Activated CD8-positive, alpha-beta memory T cell treated with anti-CD3 and anti-CD28 coated beads for 36 hours (primary cell): ENCODE results near the gene TNRC18. TPM values are rescaled to one million over a fixed set of nuclear protein-coding genes. Genes with fewer than 3 reads are reported as not detected.

Experiments
- CTCF ChIA-PET: fragments of 350-600 bp; sonication (Branson Sonifier 250); formaldehyde crosslinking; loops from one replicate; lab custom pipeline; 2021; ENCODE audit warnings: antibody characterized with exemption; lab: Charles Lee
- POLR2A ChIA-PET: fragments of 350-600 bp; sonication (Branson Sonifier 250); formaldehyde crosslinking; loops from one replicate; lab custom pipeline; 2021; ENCODE audit warnings: antibody characterized with exemption; lab: Charles Lee
- total RNA-seq, 2 experiments: library from RNA; stranded (reverse); gene quantifications; one replicate each; pipeline ENCODE4 v1.2.3, GENCODE V29; 2021

Gene TNRC18
- total RNA-seq, 2 experiments from 2014 or later, result 42.4 to 44.2 TPM

- POLR2A ChIA-PET, result no interaction called here
- CTCF ChIA-PET, result no interaction called here
Measured at GRCh38 chr7:5453566-5454075, 30.0 kb upstream of the TNRC18 start.

- ChIA-PET CTCF (interaction anchor here (1.0 kb wide), 1 partner anchor 87 kb away, joined by 3 read pairs; no protein-coding TSS in a partner anchor), POLR2A (no interaction called here)
Measured at GRCh38 chr7:5452937-5453540, 29.4 kb upstream of the TNRC18 start.

GRCh38 chr7:5452470-5452899 is 28.9 kb upstream of the TNRC18 start:
- ChIA-PET CTCF (interaction anchor here (1.0 kb wide), 1 partner anchor 87 kb away, joined by 3 read pairs; no protein-coding TSS in a partner anchor), POLR2A (no interaction called here)

GRCh38 chr7:5451391-5451790 is 27.8 kb upstream of the TNRC18 start:
- CTCF ChIA-PET, result interaction anchor here (1.4 to 2.6 kb wide), 3 partner anchors 44 to 211 kb away, joined by 5 to 13 read pairs (median 11); no protein-coding TSS in a partner anchor
- POLR2A ChIA-PET, result interaction anchor here (0.8 kb wide), 1 partner anchor 55 kb away, joined by 3 read pairs; no protein-coding TSS in a partner anchor

- CTCF ChIA-PET, result interaction anchor here (0.6 to 2.6 kb wide), 8 partner anchors 34 to 215 kb away, joined by 3 to 13 read pairs (median 4); no protein-coding TSS in a partner anchor
- POLR2A ChIA-PET, result interaction anchor here (0.8 to 1.3 kb wide), 3 partner anchors 54 to 210 kb away, joined by 3 read pairs; no protein-coding TSS in a partner anchor
Measured at GRCh38 chr7:5450549-5451327, 27.1 kb upstream of the TNRC18 start.

- ChIA-PET CTCF (no interaction called here), POLR2A (no interaction called here)
Measured at GRCh38 chr7:5448378-5449037, 24.9 kb upstream of the TNRC18 start.

- CTCF ChIA-PET, result no interaction called here
- POLR2A ChIA-PET, result no interaction called here
Measured at GRCh38 chr7:5445981-5446594, 22.5 kb upstream of the TNRC18 start.

- ChIA-PET POLR2A (no interaction called here), CTCF (no interaction called here)
Measured at GRCh38 chr7:5443678-5444077, 20.0 kb upstream of the TNRC18 start.

GRCh38 chr7:5442757-5443305 is 19.2 kb upstream of the TNRC18 start:
- ChIA-PET CTCF (interaction anchor here (0.5 to 1.1 kb wide), 2 partner anchors 46 to 128 kb away, joined by 3 read pairs; no protein-coding TSS in a partner anchor), POLR2A (no interaction called here)

GRCh38 chr7:5441840-5442503 is 18.3 kb upstream of the TNRC18 start:
- ChIA-PET POLR2A (no interaction called here), CTCF (interaction anchor here (1.1 kb wide), 1 partner anchor 46 kb away, joined by 3 read pairs; no protein-coding TSS in a partner anchor)

- ChIA-PET CTCF (no interaction called here), POLR2A (no interaction called here)
Measured at GRCh38 chr7:5439572-5440496, 16.2 kb upstream of the TNRC18 start.

- ChIA-PET CTCF (no interaction called here), POLR2A (no interaction called here)
Measured at GRCh38 chr7:5439209-5439571, 15.6 kb upstream of the TNRC18 start.

GRCh38 chr7:5437987-5438386 is 14.4 kb upstream of the TNRC18 start:
- ChIA-PET POLR2A (no interaction called here), CTCF (no interaction called here)

- POLR2A ChIA-PET, result no interaction called here
- CTCF ChIA-PET, result no interaction called here
Measured at GRCh38 chr7:5437348-5437892, 13.8 kb upstream of the TNRC18 start.

- POLR2A ChIA-PET, result no interaction called here
- CTCF ChIA-PET, result no interaction called here
Measured at GRCh38 chr7:5436003-5436678, 12.5 kb upstream of the TNRC18 start.

GRCh38 chr7:5435291-5436002 is 11.8 kb upstream of the TNRC18 start:
- POLR2A ChIA-PET, result no interaction called here

More at GRCh38 chr7:5435291-5436002, 11.8 kb upstream of the TNRC18 start:
- CTCF ChIA-PET, result no interaction called here
